Measurements from ENCODE around the gene COPG2.
"Not testable (repeated sequence)": the region's sequence is repeated elsewhere in the genome, so short reads cannot be mapped to it uniquely, and the experiment has no call there.

COPG2 gene

GRCh38 chr7:130606161-130606560 is 62.4 kb downstream of the COPG2 start:
- TF ChIP-seq, protein P1, sequence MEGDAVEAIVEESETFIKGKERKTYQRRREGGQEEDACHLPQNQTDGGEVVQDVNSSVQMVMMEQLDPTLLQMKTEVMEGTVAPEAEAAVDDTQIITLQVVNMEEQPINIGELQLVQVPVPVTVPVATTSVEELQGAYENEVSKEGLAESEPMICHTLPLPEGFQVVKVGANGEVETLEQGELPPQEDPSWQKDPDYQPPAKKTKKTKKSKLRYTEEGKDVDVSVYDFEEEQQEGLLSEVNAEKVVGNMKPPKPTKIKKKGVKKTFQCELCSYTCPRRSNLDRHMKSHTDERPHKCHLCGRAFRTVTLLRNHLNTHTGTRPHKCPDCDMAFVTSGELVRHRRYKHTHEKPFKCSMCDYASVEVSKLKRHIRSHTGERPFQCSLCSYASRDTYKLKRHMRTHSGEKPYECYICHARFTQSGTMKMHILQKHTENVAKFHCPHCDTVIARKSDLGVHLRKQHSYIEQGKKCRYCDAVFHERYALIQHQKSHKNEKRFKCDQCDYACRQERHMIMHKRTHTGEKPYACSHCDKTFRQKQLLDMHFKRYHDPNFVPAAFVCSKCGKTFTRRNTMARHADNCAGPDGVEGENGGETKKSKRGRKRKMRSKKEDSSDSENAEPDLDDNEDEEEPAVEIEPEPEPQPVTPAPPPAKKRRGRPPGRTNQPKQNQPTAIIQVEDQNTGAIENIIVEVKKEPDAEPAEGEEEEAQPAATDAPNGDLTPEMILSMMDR (IDR thresholded peaks at IDR 0.05; ENCODE audit: insufficient read depth, low read depth, low read length, missing control alignments), result no peak
- no peak overlapping the region for H3K4me3 ChIP-seq (ENCODE audit: low read length)
- no peak for DNase-seq (ENCODE audit: low read depth)

- TF ChIP-seq, protein P1 (IDR thresholded peaks at IDR 0.05; ENCODE audit: insufficient read depth, low read depth, low read length, missing control alignments), result no peak
- peak; percentile 63 for DNase-seq (ENCODE audit: low read depth)
- no peak overlapping the region for H3K4me3 ChIP-seq (ENCODE audit: low read length)
Measured at GRCh38 chr7:130598056-130598455, 70.5 kb downstream of the COPG2 start.

DNA sequence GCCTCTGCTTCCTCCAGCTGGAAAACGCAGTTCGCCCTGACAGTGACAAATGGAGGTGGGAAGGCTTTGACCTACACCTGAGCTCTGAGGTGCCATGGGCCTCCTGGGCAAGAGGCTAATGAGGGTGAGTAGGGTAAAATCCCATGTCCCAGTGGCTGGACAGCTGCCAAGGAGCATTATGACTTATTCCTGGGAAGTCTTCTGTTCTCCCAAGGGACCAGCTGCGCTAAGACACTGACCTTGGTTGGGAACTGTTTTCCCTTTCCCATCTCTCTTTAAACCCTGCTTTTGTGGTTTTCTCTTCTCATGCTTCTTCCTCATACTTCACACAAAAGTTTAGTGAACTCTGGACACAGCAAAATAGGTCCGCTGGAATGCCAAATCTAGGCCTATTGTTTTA is 72.6 kb downstream of the COPG2 start:
- no peak for DNase-seq (ENCODE audit: low read depth)
- TF ChIP-seq, protein P1 (IDR thresholded peaks at IDR 0.05; ENCODE audit: insufficient read depth, low read depth, low read length, missing control alignments), result no peak
- H3K4me3 ChIP-seq (ENCODE audit: low read length), result no peak overlapping the region

GRCh38 chr7:130593033-130593432 is 75.5 kb downstream of the COPG2 start:
- DNase-seq (ENCODE audit: low read depth), result peak; percentile 4
- no peak overlapping the region for H3K4me3 ChIP-seq (ENCODE audit: low read length)
- TF ChIP-seq, protein P1 (IDR thresholded peaks at IDR 0.05; ENCODE audit: insufficient read depth, low read depth, low read length, missing control alignments), result no peak

GRCh38 chr7:130591464-130591863 is 77.1 kb downstream of the COPG2 start:
- not testable (repeated sequence) for DNase-seq (ENCODE audit: low read depth); H3K4me3 ChIP-seq (ENCODE audit: low read length)

DNA sequence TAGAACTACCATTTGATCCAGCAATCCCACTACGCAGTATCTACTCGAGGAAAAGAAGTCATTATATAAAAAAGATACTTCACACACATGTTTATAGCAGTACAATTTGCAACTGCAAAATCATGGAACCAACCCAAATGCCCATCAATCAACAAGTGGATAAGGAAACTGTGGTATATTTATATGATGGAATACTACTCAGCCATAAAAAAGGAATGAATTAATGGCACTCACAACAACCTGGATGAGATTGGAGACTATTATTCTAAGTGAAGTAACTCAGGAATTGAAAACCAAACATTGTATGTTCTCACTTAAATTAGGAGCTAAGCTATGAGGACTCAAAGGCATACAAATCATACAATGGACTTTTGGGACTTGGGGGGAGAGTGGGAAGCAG is 82.6 kb downstream of the COPG2 start:
- not testable (repeated sequence) for H3K4me3 ChIP-seq (ENCODE audit: low read length); DNase-seq (ENCODE audit: low read depth)

DNA sequence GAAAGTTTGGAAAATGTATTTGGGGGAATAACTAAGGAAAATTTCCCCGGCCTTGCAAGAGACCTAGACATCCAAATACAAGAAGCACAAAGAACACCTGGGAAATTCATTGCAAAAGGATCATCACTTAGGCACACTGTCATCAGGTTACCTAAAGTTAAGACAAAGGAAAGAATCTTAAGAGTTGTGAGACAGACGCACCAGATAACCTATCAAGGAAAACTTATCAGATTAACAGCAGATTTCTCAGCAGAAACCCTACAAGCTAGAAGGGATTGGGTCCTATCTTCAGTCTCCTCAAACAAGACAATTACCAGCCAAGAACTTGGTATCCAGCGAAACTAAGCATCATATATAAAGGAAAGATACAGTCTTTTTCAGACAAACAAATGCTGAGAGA is 93.4 kb downstream of the COPG2 start:
- not testable (repeated sequence) for H3K4me3 ChIP-seq (ENCODE audit: low read length); DNase-seq (ENCODE audit: low read depth)

GRCh38 chr7:130570144-130570543 is 98.4 kb downstream of the COPG2 start:
- not testable (repeated sequence) for H3K4me3 ChIP-seq (ENCODE audit: low read length); DNase-seq (ENCODE audit: low read depth)

- H3K4me3 ChIP-seq (ENCODE audit: low read length), result no peak overlapping the region
- DNase-seq (ENCODE audit: low read depth), result no peak
- TF ChIP-seq, protein P1 (IDR thresholded peaks at IDR 0.05; ENCODE audit: insufficient read depth, low read depth, low read length, missing control alignments), result no peak
Measured at GRCh38 chr7:130566898-130567280, 101.7 kb downstream of the COPG2 start.

Data from epithelial cell of esophagus (primary cell).